DMS79 (cell line): ENCODE results near the gene B3GNT4.
"Not testable (repeated sequence)": the region's sequence is repeated elsewhere in the genome, so short reads cannot be mapped to it uniquely, and the experiment has no call there.

ENCODE experiments used
- DNase-seq: peaks from one replicate; lab custom pipeline; 2025; lab: John Stamatoyannopoulos, UW

B3GNT4 gene

GRCh38 chr12:122189626-122190475 lies 13.7 kb upstream of the B3GNT4 start:
- DNase-seq = no peak

GRCh38 chr12:122190842-122191668 lies 12.5 kb upstream of the B3GNT4 start:
- peak; percentile 42 for DNase-seq

GRCh38 chr12:122192441-122192840 lies 11.1 kb upstream of the B3GNT4 start:
- no peak for DNase-seq

GRCh38 chr12:122194804-122195203 lies 8.7 kb upstream of the B3GNT4 start:
- DNase-seq = no peak

- no peak for DNase-seq
Measured at GRCh38 chr12:122195405-122195804, 8.1 kb upstream of the B3GNT4 start.

- DNase-seq = no peak
Measured at GRCh38 chr12:122197612-122197966, 5.9 kb upstream of the B3GNT4 start.

GRCh38 chr12:122199484-122200355 lies 3.8 kb upstream of the B3GNT4 start:
- DNase-seq = no peak

GRCh38 chr12:122200541-122201175 lies 2.9 kb upstream of the B3GNT4 start:
- no peak for DNase-seq

GRCh38 chr12:122201381-122201780 lies 2.1 kb upstream of the B3GNT4 start:
- DNase-seq = no peak

- DNase-seq = no peak
Measured at GRCh38 chr12:122202017-122202416, 1.5 kb upstream of the B3GNT4 start.

- not testable (repeated sequence) for DNase-seq
Measured at GRCh38 chr12:122202811-122203210, 698 bp upstream of the B3GNT4 start.

- no peak for DNase-seq
Measured at GRCh38 chr12:122204167-122205052, 901 bp downstream of the B3GNT4 start.

GRCh38 chr12:122205053-122205925 lies 1.8 kb downstream of the B3GNT4 start:
- DNase-seq = no peak

- DNase-seq = no peak
Measured at GRCh38 chr12:122206111-122206881, 2.8 kb downstream of the B3GNT4 start.

- DNase-seq = no peak
Measured at GRCh38 chr12:122206976-122207375, 3.5 kb downstream of the B3GNT4 start.

- DNase-seq = no peak
Measured at GRCh38 chr12:122207391-122207790, 3.9 kb downstream of the B3GNT4 start.

GRCh38 chr12:122208073-122208820 lies 4.7 kb downstream of the B3GNT4 start:
- no peak for DNase-seq

- DNase-seq = no peak
Measured at GRCh38 chr12:122215771-122216170, 12.3 kb downstream of the B3GNT4 start.
